Gastrocnemius medialis (tissue), 4 donors: ENCODE data around the gene DPM1. TPM values are rescaled to one million over a fixed set of nuclear protein-coding genes. Genes with fewer than 3 reads are reported as not detected.
A peak's percentile ranks its signal among the peaks of the same experiment; 100 is the strongest.

Experiments
- ATAC-seq, 2 donors: fragments of 150-250 bp; one replicate each; pipeline ENCODE4 v1.9.1; 2016
- DNase-seq, 2 donors: peaks; one replicate each; pipeline ENCODE4 v3.0.0-alpha.2; 2019
- H3K27ac ChIP-seq, 4 donors: fragments of 200-600 bp; sonication (generic); 1 replicate in 1 of 4; 2 replicates in 3 of 4; pipeline ENCODE4 v1.5.1; 2016 to 2018; ENCODE audit warnings: mild to moderate bottlenecking in 2 of 4, moderate library complexity in 1 of 4
- H3K27me3 ChIP-seq, 3 donors: fragments of 200-600 bp; sonication (generic) in 2 of 3; 1 replicate in 1 of 3; 2 replicates in 2 of 3; pipeline versions ENCODE4 v1.5.1 to v1.6.0; 2016 to 2019; ENCODE audit warnings: mild to moderate bottlenecking in 1 of 3, moderate library complexity in 1 of 3
- H3K36me3 ChIP-seq, 2 donors: fragments of 200-600 bp; sonication (generic) in 1 of 2; one replicate each; pipeline ENCODE4 v1.5.1; 2017 to 2018
- H3K4me1 ChIP-seq, 2 donors: fragments of 200-600 bp; sonication (generic) in 1 of 2; one replicate each; pipeline ENCODE4 v1.5.1; 2016 to 2017; ENCODE audit warnings: mild to moderate bottlenecking in 2 of 2
- H3K4me3 ChIP-seq, 4 donors: fragments of 200-600 bp; sonication (generic) in 3 of 4; 1 replicate in 1 of 4; 2 replicates in 3 of 4; pipeline ENCODE4 v1.5.1; 2016 to 2019; ENCODE audit warnings: mild to moderate bottlenecking in 2 of 4
- H3K9me3 ChIP-seq, 3 donors: fragments of 200-600 bp; sonication (generic) in 2 of 3; 1 replicate in 1 of 3; 2 replicates in 2 of 3; pipeline ENCODE4 v1.5.1; 2016 to 2019
- CTCF ChIP-seq, 5 experiments: fragments of 450-650 bp in 3 of 5; fragments of 200-600 bp in 2 of 5; sonication (generic) in 2 of 5; IDR thresholded peaks in 4 of 5; conservative IDR thresholded peaks in 1 of 5; 1 replicate in 4 of 5; 2 replicates in 1 of 5; pipeline ENCODE4 v1.5.1; 2016 to 2019; ENCODE audit warnings: antibody characterized with exemption in 5 of 5, mild to moderate bottlenecking in 3 of 5, moderate library complexity in 3 of 5
- POLR2A ChIP-seq, 2 donors: fragments of 450-650 bp; IDR thresholded peaks; one replicate each; pipeline ENCODE4 v1.6.1; 2017; ENCODE audit warnings: antibody characterized with exemption in 2 of 2, mild to moderate bottlenecking in 2 of 2, moderate library complexity in 2 of 2
- in situ Hi-C, 4 donors: fragments of 200-750 bp; cut with MboI; loops; one replicate each; pipeline versions ENCODE4 v1.15.0 to v1.8.0; 2017; ENCODE audit warnings: low sequenced_read_pairs in 4 of 4
- intact Hi-C: fragments of 100-400 bp; cut with DNase I; formaldehyde crosslinking; loops from one replicate; pipeline ENCODE4 v1.15.1; 2023; ENCODE audit warnings: low total_unique reads
- total RNA-seq, 4 donors: library from RNA; depleted of rRNA; stranded (reverse); fragments of >200 nt; gene quantifications; one replicate each; pipeline versions ENCODE4 v1.1.0 to v1.2.3, GENCODE V29; 2016

DPM1 gene
- total RNA-seq, 4 donors from 2014 or later, result 55.5 to 120 (median 73.7) TPM

- in situ Hi-C loops, result no loop called here
- intact Hi-C loops, result loop anchor here (5.0 kb wide), 1 partner anchor 40 kb away; the partner anchor contains the start of genes DPM1 and MOCS3
- H3K27me3 ChIP-seq, result no peaks in the 10 kb centered on the region
- H3K9me3 ChIP-seq, result no peaks in the 10 kb centered on the region
- DNase-seq (no peak), ATAC-seq (no peak)
- peaks cover 74 to 90% of the 10 kb centered on the region in 2 donors for H3K4me1 ChIP-seq
- H3K4me3 ChIP-seq, result no peak overlapping the region
- TF ChIP-seq POLR2A (IDR thresholded peaks at IDR 0.05) (no peak), CTCF (IDR thresholded peaks at IDR 0.05 in 4 of 5, conservative IDR thresholded peaks at IDR 0.05 in 1 of 5) (no peak)
- H3K27ac ChIP-seq, result peak overlapping the region; percentile 22 to 48 (median 43)
- H3K36me3 ChIP-seq, result no peaks in the 10 kb centered on the region
Measured at GRCh38 chr20:50916934-50917333, 41.4 kb downstream of the DPM1 start.

- intact Hi-C loops (loop anchor here (5.0 kb wide), 1 partner anchor 41 kb away; the partner anchor contains the start of genes DPM1 and MOCS3), in situ Hi-C loops (no loop called here)
- H3K9me3 ChIP-seq, result no peaks in the 10 kb centered on the region
- TF ChIP-seq CTCF (IDR thresholded peaks at IDR 0.05 in 4 of 5, conservative IDR thresholded peaks at IDR 0.05 in 1 of 5) (no peak), POLR2A (IDR thresholded peaks at IDR 0.05) (no peak)
- peak overlapping the region; percentile 22 to 48 (median 43) for H3K27ac ChIP-seq
- DNase-seq (no peak), ATAC-seq (peak; percentile 61 to 87)
- no peaks in the 10 kb centered on the region for H3K27me3 ChIP-seq
- no peaks in the 10 kb centered on the region for H3K36me3 ChIP-seq
- H3K4me1 ChIP-seq, result peaks cover 80 to 90% of the 10 kb centered on the region in 2 donors
- no peak overlapping the region for H3K4me3 ChIP-seq
Measured at GRCh38 chr20:50916257-50916656, 42.1 kb downstream of the DPM1 start.

- TF ChIP-seq POLR2A (IDR thresholded peaks at IDR 0.05) (no peak), CTCF (IDR thresholded peaks at IDR 0.05 in 4 of 5, conservative IDR thresholded peaks at IDR 0.05 in 1 of 5) (no peak)
- intact Hi-C loops (loop anchor here (5.0 kb wide), 1 partner anchor 42 kb away; the partner anchor contains the start of genes DPM1 and MOCS3), in situ Hi-C loops (no loop called here)
- DNase-seq (no peak), ATAC-seq (no peak)
- no peaks in the 10 kb centered on the region for H3K9me3 ChIP-seq
- H3K4me3 ChIP-seq, result no peak overlapping the region
- H3K27me3 ChIP-seq, result no peaks in the 10 kb centered on the region
- H3K27ac ChIP-seq, result peak overlapping the region; percentile 22 to 48 (median 43)
- no peaks in the 10 kb centered on the region for H3K36me3 ChIP-seq
- H3K4me1 ChIP-seq, result peaks cover 81 to 93% of the 10 kb centered on the region in 2 donors
Measured at GRCh38 chr20:50915424-50915823, 42.9 kb downstream of the DPM1 start.

- ATAC-seq (peak; percentile 59 to 79), DNase-seq (peak in 1 of 2 donors; percentile 14)
- Histone ChIP-seq H3K27me3 (no peaks in the 10 kb centered on the region), H3K27ac (peak overlapping the region; percentile 41 to 66 (median 59)), H3K4me1 (peaks cover 69 to 90% of the 10 kb centered on the region in 2 donors), H3K36me3 (no peaks in the 10 kb centered on the region), H3K9me3 (no peaks in the 10 kb centered on the region), H3K4me3 (no peak overlapping the region)
- in situ Hi-C loops, result no loop called here
- intact Hi-C loops, result loop anchor here (5.0 kb wide), 1 partner anchor 122 kb away; no protein-coding TSS in a partner anchor
- TF ChIP-seq POLR2A (IDR thresholded peaks at IDR 0.05) (no peak), CTCF (IDR thresholded peaks at IDR 0.05 in 4 of 5, conservative IDR thresholded peaks at IDR 0.05 in 1 of 5) (no peak)
Measured at GRCh38 chr20:50913690-50914375, 44.5 kb downstream of the DPM1 start.
